ENCODE results near the gene IVL.

The IVL gene

GRCh38 chr1:152946248-152946647, 37.9 kb downstream of the IVL start:
- Histone ChIP-seq H3K4me3 (ENCODE audit: low read length) (no peak overlapping the region), H3K4me1 (ENCODE audit: low read length) (no peaks in the 10 kb centered on the region), H3K36me3 (replicated peaks; ENCODE audit: low read depth, low read length) (no peaks in the 10 kb centered on the region), H2AFZ (ENCODE audit: low read depth, low read length) (no peak overlapping the region), H3K4me2 (ENCODE audit: low read length) (no peak overlapping the region), H3K27me3 (ENCODE audit: low read depth, low read length) (peaks cover 52% of the 10 kb centered on the region), H4K20me1 (ENCODE audit: insufficient read depth, low read length) (no peaks in the 10 kb centered on the region), H3K27ac (ENCODE audit: low read length) (no peak overlapping the region), H3K9ac (ENCODE audit: low read length) (no peak overlapping the region), H3K9me3 (ENCODE audit: insufficient read depth, low read length) (no peaks in the 10 kb centered on the region), H3K79me2 (ENCODE audit: low read length) (no peaks in the 10 kb centered on the region)
- TF ChIP-seq EZH2phosphoT487 (IDR thresholded peaks at IDR 0.05; ENCODE audit: low read depth), result no peak
- TF ChIP-seq, protein P1, sequence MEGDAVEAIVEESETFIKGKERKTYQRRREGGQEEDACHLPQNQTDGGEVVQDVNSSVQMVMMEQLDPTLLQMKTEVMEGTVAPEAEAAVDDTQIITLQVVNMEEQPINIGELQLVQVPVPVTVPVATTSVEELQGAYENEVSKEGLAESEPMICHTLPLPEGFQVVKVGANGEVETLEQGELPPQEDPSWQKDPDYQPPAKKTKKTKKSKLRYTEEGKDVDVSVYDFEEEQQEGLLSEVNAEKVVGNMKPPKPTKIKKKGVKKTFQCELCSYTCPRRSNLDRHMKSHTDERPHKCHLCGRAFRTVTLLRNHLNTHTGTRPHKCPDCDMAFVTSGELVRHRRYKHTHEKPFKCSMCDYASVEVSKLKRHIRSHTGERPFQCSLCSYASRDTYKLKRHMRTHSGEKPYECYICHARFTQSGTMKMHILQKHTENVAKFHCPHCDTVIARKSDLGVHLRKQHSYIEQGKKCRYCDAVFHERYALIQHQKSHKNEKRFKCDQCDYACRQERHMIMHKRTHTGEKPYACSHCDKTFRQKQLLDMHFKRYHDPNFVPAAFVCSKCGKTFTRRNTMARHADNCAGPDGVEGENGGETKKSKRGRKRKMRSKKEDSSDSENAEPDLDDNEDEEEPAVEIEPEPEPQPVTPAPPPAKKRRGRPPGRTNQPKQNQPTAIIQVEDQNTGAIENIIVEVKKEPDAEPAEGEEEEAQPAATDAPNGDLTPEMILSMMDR (IDR thresholded peaks at IDR 0.05; ENCODE audit: low read depth, low read length), result no peak

GRCh38 chr1:152946651-152947256, 38.4 kb downstream of the IVL start, which contains the start of gene SPRR5:
Gene SPRR5 (plus strand): TSS chr1:152947206. CDS start chr1:152948555, 1,349 bp downstream.
- H3K9me3 ChIP-seq (ENCODE audit: insufficient read depth, low read length), result no peaks in the 10 kb centered on the region
- H3K27ac ChIP-seq (ENCODE audit: low read length), result no peak within 1 kb of the TSS
- no peak within 1 kb of the TSS for H3K4me3 ChIP-seq (ENCODE audit: low read length)
- H3K4me2 ChIP-seq (ENCODE audit: low read length), result no peak within 1 kb of the TSS
- H2AFZ ChIP-seq (ENCODE audit: low read depth, low read length), result no peak within 1 kb of the TSS
- peaks cover 57% of the 10 kb centered on the region for H3K27me3 ChIP-seq (ENCODE audit: low read depth, low read length)
- no peaks in the 10 kb centered on the region for H3K36me3 ChIP-seq (replicated peaks; ENCODE audit: low read depth, low read length)
- no peak within 1 kb of the TSS for H3K9ac ChIP-seq (ENCODE audit: low read length)
- H3K4me1 ChIP-seq (ENCODE audit: low read length), result no peaks in the 10 kb centered on the region
- H4K20me1 ChIP-seq (ENCODE audit: insufficient read depth, low read length), result no peaks in the 10 kb centered on the region
- TF ChIP-seq, protein P1 (IDR thresholded peaks at IDR 0.05; ENCODE audit: low read depth, low read length), result no peak
- no peak for TF ChIP-seq EZH2phosphoT487 (IDR thresholded peaks at IDR 0.05; ENCODE audit: low read depth)
- no peaks in the 10 kb centered on the region for H3K79me2 ChIP-seq (ENCODE audit: low read length)

DNA sequence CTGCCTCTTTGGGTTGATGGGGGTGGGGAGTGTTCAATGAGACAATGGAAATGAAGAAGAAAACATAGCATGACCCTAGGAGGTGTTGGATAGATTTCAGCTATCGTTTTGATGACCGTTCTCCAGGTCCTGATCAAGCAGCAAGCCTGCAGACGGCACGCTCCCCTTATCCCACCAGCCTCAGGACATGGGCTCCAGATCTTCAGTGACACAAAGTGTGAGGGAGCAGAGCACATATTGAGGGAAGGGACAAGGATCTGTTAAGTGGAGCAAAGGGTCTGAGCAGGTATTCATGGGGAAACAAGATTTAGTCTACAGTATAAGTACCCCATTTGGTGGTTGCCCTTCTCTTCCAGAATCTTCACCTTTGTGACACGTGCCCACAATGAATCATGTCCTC, 43.4 kb downstream of the IVL start:
- Histone ChIP-seq H3K27me3 (ENCODE audit: low read depth, low read length) (peaks cover 68% of the 10 kb centered on the region), H2AFZ (ENCODE audit: low read depth, low read length) (no peak overlapping the region), H3K9ac (ENCODE audit: low read length) (no peak overlapping the region), H3K4me2 (ENCODE audit: low read length) (no peak overlapping the region), H3K4me3 (ENCODE audit: low read length) (no peak overlapping the region), H3K9me3 (ENCODE audit: insufficient read depth, low read length) (no peaks in the 10 kb centered on the region), H3K36me3 (replicated peaks; ENCODE audit: low read depth, low read length) (no peaks in the 10 kb centered on the region), H3K4me1 (ENCODE audit: low read length) (no peaks in the 10 kb centered on the region), H3K27ac (ENCODE audit: low read length) (no peak overlapping the region), H3K79me2 (ENCODE audit: low read length) (no peaks in the 10 kb centered on the region), H4K20me1 (ENCODE audit: insufficient read depth, low read length) (no peaks in the 10 kb centered on the region)
- TF ChIP-seq, protein P1 (IDR thresholded peaks at IDR 0.05; ENCODE audit: low read depth, low read length), result no peak
- no peak for TF ChIP-seq EZH2phosphoT487 (IDR thresholded peaks at IDR 0.05; ENCODE audit: low read depth)

- H3K79me2 ChIP-seq (ENCODE audit: low read length), result no peaks in the 10 kb centered on the region
- H3K9me3 ChIP-seq (ENCODE audit: insufficient read depth, low read length), result no peaks in the 10 kb centered on the region
- no peak overlapping the region for H3K27ac ChIP-seq (ENCODE audit: low read length)
- H3K4me1 ChIP-seq (ENCODE audit: low read length), result no peaks in the 10 kb centered on the region
- H3K9ac ChIP-seq (ENCODE audit: low read length), result no peak overlapping the region
- H3K4me2 ChIP-seq (ENCODE audit: low read length), result no peak overlapping the region
- no peaks in the 10 kb centered on the region for H3K36me3 ChIP-seq (replicated peaks; ENCODE audit: low read depth, low read length)
- H3K4me3 ChIP-seq (ENCODE audit: low read length), result no peak overlapping the region
- TF ChIP-seq EZH2phosphoT487 (IDR thresholded peaks at IDR 0.05; ENCODE audit: low read depth), result no peak
- TF ChIP-seq, protein P1 (IDR thresholded peaks at IDR 0.05; ENCODE audit: low read depth, low read length), result no peak
- no peak overlapping the region for H2AFZ ChIP-seq (ENCODE audit: low read depth, low read length)
- H3K27me3 ChIP-seq (ENCODE audit: low read depth, low read length), result peaks cover 64% of the 10 kb centered on the region
- no peaks in the 10 kb centered on the region for H4K20me1 ChIP-seq (ENCODE audit: insufficient read depth, low read length)
Measured at GRCh38 chr1:152953761-152954160, 45.4 kb downstream of the IVL start.

Data from OCI-LY3 (cell line).